PC-3 (cell line): Measurements from ENCODE around the gene PLXNA2.

Experiments
- CTCF ChIP-seq: fragments of 300-600 bp; sonication (generic); conservative IDR thresholded peaks from 2 replicates; pipeline ENCODE4 v1.5.1; 2017; ENCODE audit warnings: antibody characterized with exemption, low read depth, mild to moderate bottlenecking, low read length
- EZH2 ChIP-seq: fragments of 300-600 bp; sonication (generic); IDR thresholded peaks from one replicate; pipeline ENCODE4 v1.6.1; 2017; ENCODE audit warnings: antibody characterized with exemption, mild to moderate bottlenecking, low read length; ENCODE audit not compliant: unreplicated experiment

GRCh38 chr1:208127284-208127683 is 116.9 kb downstream of the PLXNA2 start:
- TF ChIP-seq CTCF (no peak), EZH2 (no peak)
